Activated T-cell treated with anti-CD3 and anti-CD28 coated beads, Interleukin-2, amount 50 U/mL, for 72 hours (primary cell): ENCODE measurements around the gene GEN1. TPM values are rescaled to one million over a fixed set of nuclear protein-coding genes. Genes with fewer than 3 reads are reported as not detected.

Source experiments
- ATAC-seq, 2 donors: fragments of 150-1000 bp; cut with Tn5 transposase; replicated peaks in 1 of 2; 2 replicates each; pipeline ENCODE4 v1.10.0; 2021; ENCODE audit warnings: moderate library complexity in 2 of 2, mild to moderate bottlenecking in 1 of 2
- DNase-seq, 2 donors: peaks; one replicate each; pipeline ENCODE4 v3.0.0; 2021 to 2022; ENCODE audit warnings: mixed read lengths in 1 of 2
- H3K27ac Mint-ChIP-seq: one replicate; pipeline ENCODE4 v1.8.0; 2022; ENCODE audit warnings: mild to moderate bottlenecking, moderate library complexity, mixed read lengths
- H3K27me3 Mint-ChIP-seq: one replicate; pipeline ENCODE4 v1.8.0; 2022; ENCODE audit warnings: low read depth, mixed read lengths
- H3K36me3 Mint-ChIP-seq, 2 donors: one replicate each; pipeline ENCODE4 v1.8.0; 2022; ENCODE audit warnings: mixed read lengths in 2 of 2, mild to moderate bottlenecking in 1 of 2; ENCODE audit not compliant: insufficient read depth in 2 of 2
- H3K4me1 Mint-ChIP-seq: one replicate; pipeline ENCODE4 v1.8.0; 2022; ENCODE audit warnings: low read depth, mixed read lengths
- H3K4me3 Mint-ChIP-seq, 2 donors: one replicate each; pipeline ENCODE4 v1.8.0; 2022; ENCODE audit warnings: mild to moderate bottlenecking in 2 of 2, mixed read lengths in 2 of 2, moderate library complexity in 2 of 2
- H3K9me3 Mint-ChIP-seq, 2 donors: one replicate each; pipeline ENCODE4 v1.8.0; 2022; ENCODE audit warnings: mixed read lengths in 2 of 2
- total RNA-seq, 2 donors: library from RNA; stranded (reverse); gene quantifications; one replicate each; pipeline ENCODE4 v1.2.3, GENCODE V29; 2022

GEN1 gene
- total RNA-seq, 2 donors from 2014 or later: 33.1 to 35.2 TPM

DNA sequence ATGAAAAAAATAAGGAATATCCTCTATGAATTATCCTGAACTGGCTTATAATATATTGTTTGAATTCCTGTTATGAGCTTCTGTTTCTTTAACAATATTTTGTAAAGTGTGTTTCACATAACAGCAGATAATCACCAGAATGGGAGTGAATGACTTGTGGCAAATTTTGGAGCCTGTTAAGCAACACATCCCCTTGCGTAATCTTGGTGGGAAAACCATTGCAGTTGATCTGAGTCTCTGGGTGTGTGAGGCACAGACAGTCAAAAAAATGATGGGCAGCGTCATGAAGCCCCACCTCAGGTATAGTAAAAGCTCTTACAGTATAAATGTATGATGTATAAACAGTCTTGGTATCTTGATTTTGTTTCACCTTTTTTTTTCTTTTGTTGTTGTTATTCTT is 5.9 kb downstream of the GEN1 start:
- Mint-ChIP-seq H3K4me1 (peaks cover 14% of the 10 kb centered on the region), H3K36me3 (peaks cover 1 to 18% of the 10 kb centered on the region in 2 donors), H3K9me3 (no peaks in the 10 kb centered on the region), H3K27me3 (no peaks in the 10 kb centered on the region), H3K4me3 (no peak overlapping the region), H3K27ac (no peak overlapping the region)
- no peak for ATAC-seq
- no peak for DNase-seq

DNA sequence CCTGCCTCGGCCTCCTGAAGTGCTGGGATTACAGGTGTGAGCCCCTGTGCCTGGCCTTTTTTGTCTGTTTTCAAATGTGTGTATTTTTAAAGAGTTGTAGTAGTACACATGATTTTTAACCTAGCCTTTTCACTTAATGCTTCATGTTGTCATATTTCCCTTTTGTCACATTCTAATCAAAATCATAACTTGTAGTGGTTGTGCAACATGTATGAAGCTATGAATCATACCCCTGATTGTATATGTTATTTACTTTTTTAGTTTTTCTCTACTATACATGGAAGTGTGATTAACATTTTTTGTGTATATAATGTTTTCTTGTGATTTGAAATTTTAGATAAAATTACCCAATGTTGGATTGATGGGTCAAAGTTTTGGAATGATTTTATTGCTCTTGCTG is 8.5 kb downstream of the GEN1 start:
- Mint-ChIP-seq H3K36me3 (peaks cover 1 to 23% of the 10 kb centered on the region in 2 donors), H3K27ac (no peak overlapping the region), H3K4me1 (no peaks in the 10 kb centered on the region), H3K27me3 (no peaks in the 10 kb centered on the region), H3K4me3 (no peak overlapping the region), H3K9me3 (no peaks in the 10 kb centered on the region)
- DNase-seq: no peak
- ATAC-seq: no peak

DNA sequence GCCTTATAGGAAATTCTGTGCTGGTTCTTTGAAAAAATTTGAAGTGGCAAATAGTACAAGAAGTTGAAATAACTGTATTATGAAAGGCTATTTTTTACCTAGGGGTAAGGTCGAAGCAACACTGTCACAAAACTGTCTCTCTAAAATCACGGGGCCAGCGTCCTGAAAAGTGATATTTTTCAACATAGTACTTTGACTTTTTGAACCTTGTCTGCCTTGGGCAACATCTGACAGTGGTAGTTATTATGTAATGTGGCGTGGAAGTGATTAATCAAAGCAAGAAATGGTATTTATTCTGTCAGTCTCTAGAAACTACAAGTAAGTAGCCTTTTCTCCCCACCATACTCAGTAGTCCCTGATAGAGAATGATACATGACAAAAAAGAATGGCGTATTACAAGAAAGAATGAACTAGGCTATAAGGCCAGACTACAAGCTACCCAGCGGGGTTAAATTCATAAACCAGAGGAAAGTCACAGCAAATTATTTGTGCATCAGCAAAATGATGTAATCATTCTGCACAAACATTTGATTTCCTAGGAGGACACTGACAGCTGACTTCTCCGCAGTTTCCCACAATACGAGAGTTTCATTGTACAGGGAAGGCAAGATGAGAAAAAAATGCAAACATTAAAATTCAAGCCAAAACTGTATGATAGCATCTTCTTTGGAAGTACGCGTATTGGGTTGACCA is 9.8 kb downstream of the GEN1 start:
- no peaks in the 10 kb centered on the region for H3K4me1 Mint-ChIP-seq
- H3K36me3 Mint-ChIP-seq: peaks cover 1 to 23% of the 10 kb centered on the region in 2 donors
- no peak overlapping the region for H3K27ac Mint-ChIP-seq
- no peaks in the 10 kb centered on the region for H3K9me3 Mint-ChIP-seq
- H3K27me3 Mint-ChIP-seq: no peaks in the 10 kb centered on the region
- H3K4me3 Mint-ChIP-seq: no peak overlapping the region
- ATAC-seq (no peak), DNase-seq (no peak)

- no peaks in the 10 kb centered on the region for H3K4me1 Mint-ChIP-seq
- no peak for ATAC-seq
- peaks cover 0 to 21% of the 10 kb centered on the region in 2 donors for H3K36me3 Mint-ChIP-seq
- H3K4me3 Mint-ChIP-seq: no peak overlapping the region
- no peaks in the 10 kb centered on the region for H3K27me3 Mint-ChIP-seq
- no peak overlapping the region for H3K27ac Mint-ChIP-seq
- DNase-seq: no peak
- no peaks in the 10 kb centered on the region for H3K9me3 Mint-ChIP-seq
Observed at GRCh38 chr2:17765398-17765797, 11.5 kb downstream of the GEN1 start.

GRCh38 chr2:17768894-17769293 is 15.0 kb downstream of the GEN1 start:
- ATAC-seq: no peak
- Mint-ChIP-seq H3K4me1 (no peaks in the 10 kb centered on the region), H3K27me3 (no peaks in the 10 kb centered on the region), H3K27ac (no peak overlapping the region), H3K4me3 (no peak overlapping the region), H3K36me3 (peaks cover 0 to 14% of the 10 kb centered on the region in 2 donors), H3K9me3 (no peaks in the 10 kb centered on the region)
- no peak for DNase-seq

DNA sequence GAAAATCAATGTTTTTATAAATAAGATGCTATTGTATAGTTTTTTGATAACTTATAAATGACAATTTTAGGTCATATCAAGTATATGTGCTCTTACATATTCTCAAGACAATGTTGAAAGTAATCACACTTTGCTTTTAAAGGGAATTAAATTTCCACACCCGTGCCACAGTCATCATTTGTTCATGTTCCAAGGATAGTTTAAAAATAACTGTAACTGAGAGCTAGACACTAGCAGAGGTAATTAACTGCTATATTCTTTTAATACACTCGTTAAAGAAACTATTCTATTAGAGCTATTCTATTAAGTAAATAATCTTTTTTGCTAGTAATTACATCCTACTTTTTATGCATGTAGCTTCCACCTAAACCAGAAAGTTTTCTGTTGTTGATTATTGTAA is 18.0 kb downstream of the GEN1 start:
- DNase-seq (no peak), ATAC-seq (no peak)
- H3K36me3 Mint-ChIP-seq: peaks cover 0 to 17% of the 10 kb centered on the region in 2 donors
- no peaks in the 10 kb centered on the region for H3K4me1 Mint-ChIP-seq
- no peak overlapping the region for H3K4me3 Mint-ChIP-seq
- H3K9me3 Mint-ChIP-seq: no peaks in the 10 kb centered on the region
- no peaks in the 10 kb centered on the region for H3K27me3 Mint-ChIP-seq
- no peak overlapping the region for H3K27ac Mint-ChIP-seq

- Mint-ChIP-seq H3K36me3 (peaks cover 0 to 14% of the 10 kb centered on the region in 2 donors), H3K9me3 (no peaks in the 10 kb centered on the region), H3K4me3 (no peak overlapping the region), H3K27ac (no peak overlapping the region), H3K4me1 (no peaks in the 10 kb centered on the region), H3K27me3 (no peaks in the 10 kb centered on the region)
- ATAC-seq (no peak), DNase-seq (no peak)
Observed at GRCh38 chr2:17772532-17772931, 18.6 kb downstream of the GEN1 start.

GRCh38 chr2:17780546-17780945 is 26.6 kb downstream of the GEN1 start:
- Mint-ChIP-seq H3K27me3 (no peaks in the 10 kb centered on the region), H3K4me3 (no peak overlapping the region), H3K27ac (no peak overlapping the region), H3K4me1 (no peaks in the 10 kb centered on the region), H3K36me3 (peaks cover 5 to 18% of the 10 kb centered on the region in 2 donors), H3K9me3 (no peaks in the 10 kb centered on the region)
- ATAC-seq (no peak), DNase-seq (no peak)

GRCh38 chr2:17781482-17781881 is 27.5 kb downstream of the GEN1 start:
- no peak overlapping the region for H3K4me3 Mint-ChIP-seq
- no peaks in the 10 kb centered on the region for H3K4me1 Mint-ChIP-seq
- H3K9me3 Mint-ChIP-seq: no peaks in the 10 kb centered on the region
- H3K36me3 Mint-ChIP-seq: peaks cover 5 to 15% of the 10 kb centered on the region in 2 donors
- DNase-seq (no peak), ATAC-seq (no peak)
- no peak overlapping the region for H3K27ac Mint-ChIP-seq
- no peaks in the 10 kb centered on the region for H3K27me3 Mint-ChIP-seq

DNA sequence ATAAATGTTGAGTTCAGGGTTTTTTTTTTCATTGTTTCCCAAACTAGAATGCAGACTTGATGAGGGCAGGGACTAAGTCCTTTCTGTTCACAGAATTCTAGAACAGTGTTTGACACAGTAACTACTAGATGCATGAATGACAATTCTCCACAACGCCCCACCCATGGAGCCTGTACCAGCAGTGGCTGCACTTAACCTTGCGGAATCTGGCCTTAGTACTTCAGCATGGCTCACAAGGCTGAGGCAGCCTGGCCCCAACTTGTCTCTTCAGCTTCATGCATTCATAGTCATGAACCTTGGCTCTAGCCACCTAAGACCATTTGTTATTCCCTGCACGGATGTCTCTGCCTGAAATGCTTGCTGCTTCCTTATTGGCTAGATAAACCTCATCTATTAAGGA is 32.8 kb downstream of the GEN1 start:
- ATAC-seq (no peak), DNase-seq (no peak)
- H3K27ac Mint-ChIP-seq: no peak overlapping the region
- no peak overlapping the region for H3K4me3 Mint-ChIP-seq
- H3K9me3 Mint-ChIP-seq: no peaks in the 10 kb centered on the region
- H3K36me3 Mint-ChIP-seq: peaks cover 3 to 8% of the 10 kb centered on the region in 2 donors
- H3K27me3 Mint-ChIP-seq: peaks cover 12% of the 10 kb centered on the region
- H3K4me1 Mint-ChIP-seq: no peaks in the 10 kb centered on the region

DNA sequence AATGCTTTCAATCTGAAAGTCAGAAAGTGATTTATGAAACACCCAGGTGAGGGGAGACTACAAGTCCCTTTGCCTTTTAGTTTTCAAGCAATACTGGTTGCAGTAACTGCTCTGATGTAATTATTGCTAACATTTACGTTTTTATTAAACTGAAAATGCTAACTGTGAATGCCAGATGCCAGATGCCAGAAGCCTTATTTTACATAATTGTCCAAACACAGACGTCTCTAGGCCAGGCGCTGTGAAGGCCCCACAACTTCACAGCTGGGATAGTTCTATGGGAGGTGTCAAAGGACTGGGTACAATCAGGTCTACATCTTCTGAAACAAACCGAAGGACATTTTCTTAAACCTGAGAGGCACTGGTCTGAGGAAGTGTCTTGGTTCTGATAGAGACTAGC is 34.8 kb downstream of the GEN1 start:
- no peak for ATAC-seq
- Mint-ChIP-seq H3K4me1 (peaks cover 5% of the 10 kb centered on the region), H3K4me3 (no peak overlapping the region), H3K36me3 (no peaks in the 10 kb centered on the region), H3K27me3 (peaks cover 32% of the 10 kb centered on the region), H3K9me3 (no peaks in the 10 kb centered on the region), H3K27ac (no peak overlapping the region)
- no peak for DNase-seq

DNA sequence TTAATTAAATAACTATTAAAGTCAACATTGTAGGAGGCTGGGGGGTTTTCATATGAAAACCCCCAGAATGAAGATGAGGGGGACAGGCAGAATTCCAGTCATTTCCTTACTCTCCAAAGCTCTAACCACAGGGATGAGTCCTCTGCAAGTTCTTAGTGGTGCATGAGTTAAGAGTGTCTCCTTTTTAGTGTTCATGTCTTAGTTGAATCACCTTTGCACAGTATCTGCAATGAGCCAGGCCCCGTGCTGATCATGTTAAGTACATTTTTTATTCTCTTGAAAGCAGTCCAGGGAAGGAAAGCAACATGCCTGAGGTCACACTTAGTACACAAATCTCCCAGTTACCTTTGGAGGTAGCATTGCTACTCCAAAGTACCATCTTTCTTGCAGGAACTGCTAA is 36.6 kb downstream of the GEN1 start:
- Mint-ChIP-seq H3K9me3 (no peaks in the 10 kb centered on the region), H3K4me3 (peak overlapping the region in 1 of 2 donors; percentile 9), H3K36me3 (no peaks in the 10 kb centered on the region), H3K4me1 (peaks cover 6% of the 10 kb centered on the region), H3K27ac (no peak overlapping the region), H3K27me3 (peaks cover 44% of the 10 kb centered on the region)
- peak in 1 of 2 donors; percentile 5 for DNase-seq
- peak; percentile 73 to 84 for ATAC-seq

GRCh38 chr2:17791121-17791816 is 37.3 kb downstream of the GEN1 start:
- ATAC-seq: peak in 1 of 2 donors; percentile 12
- no peak overlapping the region for H3K4me3 Mint-ChIP-seq
- no peaks in the 10 kb centered on the region for H3K36me3 Mint-ChIP-seq
- DNase-seq: no peak
- H3K27me3 Mint-ChIP-seq: peaks cover 45% of the 10 kb centered on the region
- no peak overlapping the region for H3K27ac Mint-ChIP-seq
- H3K9me3 Mint-ChIP-seq: no peaks in the 10 kb centered on the region
- H3K4me1 Mint-ChIP-seq: peaks cover 6% of the 10 kb centered on the region

DNA sequence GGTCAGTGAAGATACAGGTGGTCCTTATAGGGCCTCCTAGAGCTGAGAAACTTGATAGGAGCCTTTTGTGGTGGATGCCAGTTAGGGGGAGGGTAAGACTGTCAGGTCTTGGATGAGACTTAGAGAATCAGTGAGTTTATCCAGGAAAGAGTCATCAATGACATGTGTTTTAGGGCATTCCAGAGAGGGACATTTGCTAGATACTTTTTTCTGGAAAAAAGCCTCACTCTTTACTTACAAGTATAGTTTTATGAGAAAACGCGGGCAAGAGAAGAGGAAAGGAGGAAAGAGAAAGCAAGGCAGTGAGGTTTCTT is 37.8 kb downstream of the GEN1 start:
- Mint-ChIP-seq H3K4me3 (no peak overlapping the region), H3K9me3 (no peaks in the 10 kb centered on the region), H3K27ac (no peak overlapping the region), H3K4me1 (peaks cover 6% of the 10 kb centered on the region), H3K36me3 (no peaks in the 10 kb centered on the region), H3K27me3 (peaks cover 45% of the 10 kb centered on the region)
- no peak for DNase-seq
- no peak for ATAC-seq
